PFSK-1 (cell line): ENCODE measurements around the gene STAG1.

Source experiments
- FOXP2 ChIP-seq: optimal IDR thresholded peaks from 2 replicates; pipeline ENCODE3; 2011; ENCODE audit warnings: borderline replicate concordance, control low read depth, inconsistent platforms; ENCODE audit not compliant: insufficient read depth; ENCODE audit errors: extremely low read length, extremely low read depth
- POLR2AphosphoS5 ChIP-seq: IDR thresholded peaks from 2 replicates; pipeline ENCODE4 v1.6.1; 2012; ENCODE audit warnings: low read depth, mild to moderate bottlenecking, control low read depth, low read length, moderate library complexity
- REST ChIP-seq, 2 experiments: IDR thresholded peaks; 2 replicates each; pipeline versions ENCODE4 v1.6.1 to v1.8.0; 2011 to 2012; ENCODE audit warnings: low read depth in 2 of 2, low read length in 2 of 2, control low read depth in 1 of 2, inconsistent platforms in 1 of 2, mild to moderate bottlenecking in 1 of 2, moderate library complexity in 1 of 2; ENCODE audit not compliant: insufficient read depth in 1 of 2
- SIN3A ChIP-seq: IDR thresholded peaks from 2 replicates; pipeline ENCODE4 v1.6.1; 2012; ENCODE audit warnings: mild to moderate bottlenecking, low read length, moderate library complexity, borderline replicate concordance; ENCODE audit not compliant: insufficient read depth
- TAF1 ChIP-seq: IDR thresholded peaks from 2 replicates; pipeline ENCODE4 v1.6.1; 2012; ENCODE audit warnings: low read length, control low read depth, borderline replicate concordance; ENCODE audit not compliant: insufficient read depth

STAG1 gene

DNA sequence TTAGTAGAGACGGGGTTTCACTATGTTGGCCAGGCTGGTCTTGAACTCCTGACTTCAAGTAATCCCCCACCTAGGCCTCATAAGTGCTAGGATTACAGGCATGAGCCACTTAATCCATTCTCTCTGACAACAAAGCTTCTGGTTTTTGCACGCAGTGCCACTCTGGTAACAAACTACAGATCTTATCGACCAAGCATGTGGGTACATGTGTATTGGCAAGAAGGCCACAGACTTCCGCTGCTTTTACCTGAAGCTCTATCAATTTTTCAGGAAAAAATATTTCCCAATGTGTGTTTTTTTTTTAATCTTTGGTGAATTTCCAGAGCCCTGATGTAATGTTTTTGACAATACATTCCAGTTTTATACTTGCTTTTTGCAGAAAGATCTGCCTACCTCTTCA lies 319.5 kb downstream of the STAG1 start:
- no peak for TF ChIP-seq FOXP2
- TF ChIP-seq POLR2AphosphoS5: no peak
- TF ChIP-seq SIN3A: no peak
- TF ChIP-seq TAF1: no peak
- no peak for TF ChIP-seq REST (IDR thresholded peaks at IDR 0.05; ENCODE audit: insufficient read depth in 1 of 2, low read depth in 2 of 2, low read length in 2 of 2)

- TF ChIP-seq REST (IDR thresholded peaks at IDR 0.05; ENCODE audit: insufficient read depth in 1 of 2, low read depth in 2 of 2, low read length in 2 of 2) (no peak), POLR2AphosphoS5 (no peak), FOXP2 (no peak), TAF1 (no peak), SIN3A (no peak)
Observed at GRCh38 chr3:136428167-136428566, 324.0 kb downstream of the STAG1 start.

DNA sequence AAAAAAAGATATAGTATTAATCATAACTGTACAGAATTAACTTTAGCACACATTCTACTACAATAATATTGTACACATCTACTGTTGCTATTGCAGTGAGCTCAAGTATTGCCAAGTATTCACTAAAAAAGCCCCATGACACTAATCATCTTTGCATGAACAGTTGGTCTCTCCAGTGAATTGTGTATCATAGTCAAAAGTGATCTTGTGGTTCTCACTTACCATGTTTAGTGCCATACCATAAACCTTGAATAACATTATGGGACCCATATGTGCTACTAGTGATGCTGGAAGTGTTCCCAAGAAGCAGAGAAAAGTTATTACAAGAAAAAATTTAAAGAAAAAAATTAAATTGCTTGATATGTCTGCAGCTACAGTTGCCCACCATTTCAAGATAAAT lies 324.9 kb downstream of the STAG1 start:
- TF ChIP-seq REST (IDR thresholded peaks at IDR 0.05; ENCODE audit: insufficient read depth in 1 of 2, low read depth in 2 of 2, low read length in 2 of 2): no peak
- TF ChIP-seq POLR2AphosphoS5: no peak
- TF ChIP-seq TAF1: no peak
- TF ChIP-seq FOXP2: no peak
- no peak for TF ChIP-seq SIN3A

GRCh38 chr3:136414476-136414875 lies 337.7 kb downstream of the STAG1 start:
- TF ChIP-seq SIN3A: no peak

DNA sequence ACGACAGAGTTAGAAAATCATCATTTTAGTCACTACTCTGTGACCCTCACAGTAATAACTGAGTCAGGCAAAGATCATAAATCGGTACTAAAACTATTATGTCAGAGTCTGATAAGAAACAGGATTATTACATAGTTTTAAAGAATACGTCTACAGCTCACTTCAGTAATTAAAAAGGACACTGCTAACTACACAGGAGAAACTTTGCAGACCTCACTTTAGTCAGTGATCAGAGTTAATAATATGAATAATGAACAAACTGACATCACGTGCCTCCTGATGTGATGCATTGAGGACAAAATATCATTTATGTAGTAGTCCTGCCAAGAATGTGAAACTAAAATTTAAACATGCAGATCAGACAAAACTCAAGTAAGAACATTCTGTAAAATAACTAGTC lies 339.9 kb downstream of the STAG1 start:
- TF ChIP-seq POLR2AphosphoS5: no peak
- no peak for TF ChIP-seq TAF1
- TF ChIP-seq FOXP2: no peak
- no peak for TF ChIP-seq REST (IDR thresholded peaks at IDR 0.05; ENCODE audit: insufficient read depth in 1 of 2, low read depth in 2 of 2, low read length in 2 of 2)
- no peak for TF ChIP-seq SIN3A

DNA sequence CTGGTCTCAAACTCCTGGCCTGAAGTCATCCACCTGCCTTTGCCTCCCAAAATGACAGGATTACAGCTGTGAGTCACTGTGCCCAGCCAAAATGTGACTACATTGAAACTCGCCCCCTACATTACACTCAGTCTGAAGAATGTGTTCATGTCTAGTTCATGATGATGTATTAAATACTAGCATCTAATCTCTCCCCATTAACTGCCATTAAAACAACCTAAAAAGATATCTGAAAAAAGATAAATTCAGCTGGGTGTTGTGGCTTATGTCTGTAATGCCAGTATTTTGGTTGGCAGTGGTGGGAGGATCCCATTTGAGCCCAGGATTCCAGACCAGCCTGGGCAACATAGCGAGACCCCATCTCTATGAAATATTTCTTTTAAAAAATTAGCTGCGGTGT lies 342.6 kb downstream of the STAG1 start:
- TF ChIP-seq SIN3A: no peak
- no peak for TF ChIP-seq FOXP2
- TF ChIP-seq REST (IDR thresholded peaks at IDR 0.05; ENCODE audit: insufficient read depth in 1 of 2, low read depth in 2 of 2, low read length in 2 of 2): no peak
- TF ChIP-seq TAF1: no peak
- no peak for TF ChIP-seq POLR2AphosphoS5
